ENCODE measurements around the gene BCL7B. TPM values are rescaled to one million over a fixed set of nuclear protein-coding genes. Genes with fewer than 3 reads are reported as not detected.

The BCL7B gene
- total RNA-seq: 41.5 and 52.1 TPM in 2 replicates

DNA sequence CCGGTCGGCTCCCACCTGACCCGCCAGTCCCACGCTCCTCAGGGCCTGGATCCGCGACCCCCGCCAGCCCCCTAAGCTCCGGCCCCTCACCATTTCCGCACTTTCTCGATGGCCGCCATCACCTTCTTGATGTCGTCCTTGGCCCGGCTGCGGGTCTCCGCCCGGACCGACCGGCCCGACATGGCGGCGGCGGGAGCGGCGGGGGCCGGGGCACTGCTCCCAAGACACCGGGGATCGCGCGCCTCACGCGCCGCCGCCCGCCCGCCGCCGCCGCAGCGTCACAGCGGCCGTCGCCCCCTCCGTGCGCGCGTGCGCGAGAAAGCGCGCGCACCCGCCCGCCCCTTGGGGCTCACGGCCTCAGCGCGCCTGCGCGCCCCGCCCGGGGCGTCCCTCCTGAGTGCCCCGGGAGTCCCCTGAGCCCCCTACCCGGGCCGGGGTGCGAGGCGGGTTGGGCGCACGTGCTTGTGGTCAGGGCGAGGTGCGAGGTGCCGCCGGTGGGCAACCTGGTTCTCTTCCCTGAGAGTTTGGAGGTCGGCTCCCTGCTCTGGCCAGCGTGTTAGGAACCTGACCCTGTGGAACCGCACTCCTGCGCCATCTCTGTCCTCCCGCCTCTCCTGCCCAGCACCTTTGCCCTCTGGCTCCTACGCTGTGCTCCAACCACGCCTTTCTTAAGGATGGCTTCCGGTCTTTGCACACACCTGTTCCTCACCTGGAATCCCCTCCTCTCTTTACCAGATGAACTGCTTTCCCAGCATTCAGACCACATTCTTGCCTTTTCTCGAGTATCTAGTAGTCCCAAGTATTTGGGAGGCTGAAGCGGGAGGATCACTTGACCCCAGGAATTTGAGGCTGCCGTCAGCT lies at the start of gene BCL7B:
Gene BCL7B, minus strand, starts transcription at position 294 of the 861 bp plus-strand sequence. Its CDS starts 112 bp downstream, at position 182.

GRCh38 chr7:73578342-73579128 lies 21.0 kb upstream of the BCL7B start, which contains the start of gene TBL2:
TSS of gene TBL2 (minus strand) at chr7:73578579. CDS start at chr7:73578549, 30 bp downstream.

GRCh38 chr7:73522105-73522872 lies 35.2 kb downstream of the BCL7B start, which contains the start of gene BAZ1B:
TSS of gene BAZ1B (minus strand) at chr7:73522293. CDS start at chr7:73521933, 360 bp downstream.

Other genes starting within 250 kb of the BCL7B start
- 60.9 and 65.0 TPM in 2 replicates for gene NSUN5, start 248.9 kb downstream of the BCL7B start, total RNA-seq
- gene TRIM50, start 229.6 kb downstream of the BCL7B start, total RNA-seq: not detected in 2 replicates
- gene FKBP6, start 229.5 kb downstream of the BCL7B start, total RNA-seq: not detected in 2 replicates
- 0.16 and 0.27 TPM in 2 replicates for gene FZD9, start 123.9 kb downstream of the BCL7B start, total RNA-seq
- 28.0 and 28.2 TPM in 2 replicates for gene BAZ1B, start 35.4 kb downstream of the BCL7B start, total RNA-seq
- gene TBL2, start 20.9 kb upstream of the BCL7B start, total RNA-seq: 46.5 and 50.5 TPM in 2 replicates
- 0.04 TPM in 1 of 2 replicates, not detected in the other for gene MLXIPL, start 66.8 kb upstream of the BCL7B start, total RNA-seq
- 2.3 and 2.9 TPM in 2 replicates for gene VPS37D, start 110.1 kb upstream of the BCL7B start, total RNA-seq
- gene DNAJC30, start 125.8 kb upstream of the BCL7B start, total RNA-seq: 2.6 and 3.9 TPM in 2 replicates
- 75.0 and 85.3 TPM in 2 replicates for gene BUD23, start 125.9 kb upstream of the BCL7B start, total RNA-seq
- gene STX1A, start 162.0 kb upstream of the BCL7B start, total RNA-seq: 10.0 and 19.6 TPM in 2 replicates
- gene ABHD11, start 181.1 kb upstream of the BCL7B start, total RNA-seq: 17.0 and 29.6 TPM in 2 replicates
- not detected in 2 replicates for gene CLDN3, start 212.6 kb upstream of the BCL7B start, total RNA-seq

Measured in hair follicular keratinocyte (primary cell).